ENCODE data around the gene BAZ2A. TPM values are rescaled to one million over a fixed set of nuclear protein-coding genes. Genes with fewer than 3 reads are reported as not detected.
A peak's percentile ranks its signal among the peaks of the same experiment; 100 is the strongest.

The BAZ2A gene
- total RNA-seq, 1 experiment from 2014 or later = 106 TPM

GRCh38 chr12:56637621-56638020 is 7.5 kb upstream of the BAZ2A start:
- no peak for DNase-seq (ENCODE audit: low read depth, low spot score)
- Histone ChIP-seq H3K27ac (ENCODE audit: low read depth, low read length) (peak overlapping the region; percentile 88; the same call in 1 of the 2 replicates), H3K9me3 (ENCODE audit: control insufficient read depth in 1 of 2, insufficient read depth in 1 of 2, low read depth in 1 of 2, low read length in 2 of 2) (no peaks in the 10 kb centered on the region), H3K79me2 (ENCODE audit: insufficient read depth, low read length) (peaks cover 65% of the 10 kb centered on the region), H3K4me3 (replicated peaks in 1 of 2; ENCODE audit: low read depth in 1 of 2, low read length in 2 of 2) (no peak overlapping the region), H3K9me2 (ENCODE audit: insufficient read depth) (no peaks in the 10 kb centered on the region), H3K4me2 (ENCODE audit: low read length) (peak overlapping the region; percentile 98), H2AFZ (ENCODE audit: low read depth, low read length, poor library complexity, severe bottlenecking) (no peak overlapping the region), H3K4me1 (ENCODE audit: control insufficient read depth in 1 of 2, insufficient read depth in 2 of 2, low read length in 2 of 2) (peaks cover 26 to 55% of the 10 kb centered on the region in 2 experiments), H3K36me3 (ENCODE audit: control insufficient read depth in 1 of 2, insufficient read depth in 2 of 2, low read length in 2 of 2) (peaks cover 31 to 38% of the 10 kb centered on the region in 2 experiments), H3K9ac (ENCODE audit: low read length) (peak overlapping the region; percentile 38), H4K20me1 (ENCODE audit: insufficient read depth) (peaks cover 5% of the 10 kb centered on the region; the same call in 1 of the 2 replicates), H3K27me3 (ENCODE audit: insufficient read depth, low read length) (no peaks in the 10 kb centered on the region)
- ChIA-PET RAD21 (ENCODE audit: low non-redundant PET in 1 of 2, low total read pairs in 2 of 2, uncharacterized antibody in 2 of 2, unreplicated experiment in 2 of 2) (interaction anchor here in 1 of 2 experiments (0.5 kb wide), 1 partner anchor 48 kb away, joined by 4 read pairs; no protein-coding TSS in a partner anchor), CTCF (no interaction called here), POLR2A (interaction anchor here (1.1 kb wide), 1 partner anchor 88 kb away, joined by 4 read pairs; the partner anchor contains the start of gene NACA)
- no TSS peak for BruUV-seq (replicated peaks)
- intact Hi-C loops (cut with micrococcal nuclease) = loop anchor here (2.0 kb wide), 4 partner anchors 51 to 519 kb away; partner anchors contain the start of genes PTGES3, RBMS2 and ZC3H10
- ATAC-seq = no peak
- no peak for TF ChIP-seq REST (IDR thresholded peaks at IDR 0.05; ENCODE audit: low read depth)
- TF ChIP-seq FOSL1 (IDR thresholded peaks at IDR 0.05; ENCODE audit: low read depth) = no peak
